GM18526 (cell line): ENCODE data around the gene ZNF518A.

Experiments
- POLR2A ChIP-seq: IDR thresholded peaks from 3 replicates; pipeline ENCODE4 v1.6.1; 2011; ENCODE audit not compliant: insufficient read length; ENCODE audit errors: extremely low read depth

Gene ZNF518A

DNA sequence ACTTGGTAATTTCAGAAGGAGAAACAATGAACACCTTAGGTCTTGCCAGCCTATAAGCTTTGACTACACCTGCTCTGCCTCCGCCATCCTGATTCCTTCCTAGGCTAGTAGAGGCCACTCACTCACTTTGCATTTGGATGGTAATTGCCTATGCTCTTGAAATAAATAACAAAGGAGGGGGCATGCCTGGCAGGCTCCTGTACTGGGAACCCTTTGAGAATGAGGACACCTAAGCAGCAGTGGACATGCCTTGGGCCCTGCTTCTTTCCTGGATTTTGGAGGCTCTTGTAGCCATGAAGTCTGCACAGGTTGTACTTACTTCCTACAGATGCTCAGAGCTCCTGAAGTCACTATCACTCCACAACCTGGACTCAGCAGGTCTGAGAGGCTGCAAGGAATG is 75.5 kb downstream of the ZNF518A start:
- TF ChIP-seq POLR2A = no peak

DNA sequence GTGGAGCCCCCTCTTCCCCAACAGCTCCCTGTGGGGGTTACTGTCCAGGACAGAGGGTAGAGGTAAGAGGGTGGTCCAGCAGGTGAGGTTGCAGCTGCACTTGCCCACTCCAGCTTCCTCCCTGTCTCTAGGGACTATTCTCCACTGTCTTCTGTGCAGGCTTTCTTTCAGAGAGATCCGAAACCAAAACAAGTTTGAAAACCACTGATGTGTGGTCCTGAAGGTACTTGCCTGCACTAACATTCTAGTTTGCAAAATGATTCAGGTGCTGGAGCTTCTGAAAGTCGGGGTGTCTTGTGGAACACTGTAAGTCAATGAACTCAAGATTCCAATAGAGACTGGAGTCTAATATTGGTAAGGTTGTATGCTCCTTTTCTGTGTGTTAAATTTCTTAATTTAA is 78.2 kb downstream of the ZNF518A start:
- TF ChIP-seq POLR2A = no peak

DNA sequence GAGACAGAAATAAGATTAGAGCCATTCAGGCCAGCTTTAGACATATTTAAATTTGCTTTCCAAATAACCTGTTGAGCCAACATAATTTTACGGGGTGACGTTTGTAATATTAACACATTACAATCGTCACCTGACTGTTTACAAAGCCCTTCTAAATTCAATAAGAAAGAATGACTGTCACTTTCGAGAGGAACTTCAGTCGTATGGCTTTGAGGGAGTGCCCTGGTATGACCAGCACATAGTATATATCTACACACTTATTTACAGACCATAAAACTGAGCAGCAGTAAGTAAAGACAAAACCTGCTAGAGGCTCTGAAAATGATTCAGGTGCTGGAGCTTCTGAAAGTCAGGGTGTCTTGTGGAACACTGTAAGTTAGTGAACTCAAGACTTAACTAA is 78.8 kb downstream of the ZNF518A start:
- TF ChIP-seq POLR2A = no peak

DNA sequence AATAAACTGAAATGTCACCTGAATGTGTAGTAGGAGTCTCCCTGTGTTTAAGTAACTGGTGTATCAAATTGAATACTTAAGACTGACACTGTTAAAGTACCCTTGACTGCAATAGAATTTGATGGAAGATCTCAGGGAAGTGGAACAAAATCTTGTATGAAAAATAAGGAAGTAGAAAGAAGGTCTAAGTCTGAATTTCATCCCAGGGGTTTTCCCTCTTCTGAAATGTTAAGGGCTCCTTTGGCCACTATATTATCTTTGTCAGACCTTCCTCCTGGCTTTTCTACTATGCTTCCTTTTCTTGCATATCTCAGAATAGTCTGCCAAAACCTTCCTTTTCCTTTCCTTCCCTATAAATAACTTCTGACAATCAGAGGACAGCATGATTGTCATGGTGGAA is 81.7 kb downstream of the ZNF518A start:
- TF ChIP-seq POLR2A = no peak

DNA sequence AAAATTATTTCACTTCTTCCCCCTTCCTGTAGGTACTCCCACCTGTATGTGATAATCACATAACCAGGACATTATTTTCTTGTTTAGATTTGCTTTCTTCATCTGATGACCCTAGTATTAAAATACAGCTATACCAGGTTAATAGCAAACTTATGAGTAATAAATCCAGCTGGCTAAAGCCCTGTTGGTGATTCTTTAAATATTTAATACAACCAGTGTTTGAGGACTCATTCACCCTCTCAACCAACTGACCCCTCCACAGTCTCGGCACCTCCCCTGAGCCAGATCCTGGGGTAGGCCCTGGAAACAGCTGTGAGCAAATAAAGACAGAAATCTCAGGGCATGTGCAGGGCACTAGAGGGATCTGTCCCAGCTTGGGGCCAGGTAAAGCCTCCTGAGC is 82.8 kb downstream of the ZNF518A start:
- TF ChIP-seq POLR2A = no peak
